HFF-Myc (cell line): ENCODE results near the gene GRM8.
"Not testable (repeated sequence)": the region's sequence is repeated elsewhere in the genome, so short reads cannot be mapped to it uniquely, and the experiment has no call there.

ENCODE experiments used
- DNase-seq: peaks from one replicate; pipeline ENCODE4 v3.0.0-alpha.2; 2011; ENCODE audit warnings: low read depth; ENCODE audit errors: extremely low read depth
- H3K4me3 ChIP-seq: replicated peaks from 2 replicates; pipeline ENCODE4 v1.5.1; 2011; ENCODE audit warnings: low read depth, mild to moderate bottlenecking, control low read depth, low read length
- CTCF ChIP-seq: IDR thresholded peaks from 2 replicates; pipeline ENCODE4 v1.5.1; 2012; ENCODE audit warnings: mild to moderate bottlenecking, low read depth, low read length, control low read depth; ENCODE audit errors: missing control alignments

The GRM8 gene

DNA sequence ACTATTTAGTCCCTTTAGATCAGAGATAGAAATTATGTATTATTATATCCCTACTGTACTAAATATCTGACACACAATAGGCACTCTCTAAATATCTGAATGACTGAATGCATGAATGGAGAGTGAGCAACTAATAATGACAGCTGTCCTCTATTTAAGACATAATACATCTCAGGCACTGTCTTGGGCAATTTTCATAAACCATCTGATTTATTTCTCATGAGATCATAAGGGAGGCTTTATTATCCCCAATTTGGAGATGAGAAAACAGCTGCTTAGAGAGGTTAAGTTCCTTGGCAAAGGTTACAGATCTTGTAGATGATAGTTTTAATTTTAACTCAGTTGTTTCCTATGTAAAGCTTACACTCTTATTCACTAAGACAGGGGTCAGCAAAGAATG is 570.6 kb downstream of the GRM8 start:
- no peak for TF ChIP-seq CTCF
- DNase-seq: no peak
- no peak overlapping the region for H3K4me3 ChIP-seq

GRCh38 chr7:126668762-126669161 is 584.0 kb downstream of the GRM8 start:
- H3K4me3 ChIP-seq, DNase-seq: not testable (repeated sequence)

GRCh38 chr7:126668367-126668752 is 584.4 kb downstream of the GRM8 start:
- DNase-seq: no peak
- H3K4me3 ChIP-seq: no peak overlapping the region
- TF ChIP-seq CTCF: no peak

GRCh38 chr7:126667742-126668366 is 584.9 kb downstream of the GRM8 start:
- TF ChIP-seq CTCF: no peak
- no peak overlapping the region for H3K4me3 ChIP-seq
- DNase-seq: no peak

DNA sequence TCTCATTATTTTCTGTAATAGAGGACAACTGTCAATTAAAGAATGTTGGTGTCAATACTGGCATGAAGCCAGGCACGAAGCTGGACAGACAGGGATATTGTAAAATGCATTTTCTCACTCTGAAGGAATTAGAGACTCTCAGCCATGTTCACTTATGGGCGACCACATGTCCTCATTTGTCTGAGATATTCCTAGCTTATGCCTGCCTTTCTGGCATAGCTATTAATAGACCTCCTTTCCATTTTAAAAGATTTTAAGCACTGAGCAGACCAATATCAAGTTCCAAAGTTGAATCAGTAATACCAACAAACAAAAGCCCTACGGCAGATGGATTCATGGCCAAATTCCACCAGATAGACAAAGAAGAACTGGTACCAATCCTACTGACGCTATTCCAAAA is 589.9 kb downstream of the GRM8 start:
- no peak overlapping the region for H3K4me3 ChIP-seq
- no peak for DNase-seq
- no peak for TF ChIP-seq CTCF

- no peak for TF ChIP-seq CTCF
- H3K4me3 ChIP-seq: no peak overlapping the region
- no peak for DNase-seq
Measured at GRCh38 chr7:126659124-126659523, 593.6 kb downstream of the GRM8 start.

DNA sequence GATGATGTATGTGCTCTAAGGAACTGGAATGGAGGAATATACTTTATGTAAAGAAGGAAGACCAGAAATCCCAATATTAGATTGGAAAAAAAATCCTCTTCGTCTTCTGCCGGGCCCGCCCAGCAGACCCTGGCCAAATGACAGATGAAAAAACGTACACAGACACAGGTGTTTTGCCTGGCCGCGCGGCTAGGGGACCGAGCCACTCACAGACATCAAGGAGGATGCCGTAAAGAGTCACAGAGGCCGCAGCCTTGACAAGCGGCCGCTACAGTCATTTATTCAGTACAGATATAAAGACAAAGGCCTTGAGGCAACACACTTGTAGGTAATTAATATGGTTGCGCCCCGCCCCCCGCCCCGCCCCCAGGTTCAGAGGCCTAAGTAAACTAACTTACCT is 594.1 kb downstream of the GRM8 start:
- no peak for TF ChIP-seq CTCF
- H3K4me3 ChIP-seq: no peak overlapping the region
- no peak for DNase-seq
